ENCODE results near the gene PLOD3. TPM values are rescaled to one million over a fixed set of nuclear protein-coding genes. Genes with fewer than 3 reads are reported as not detected.

The PLOD3 gene
- total RNA-seq, 1 donor from 2014 or later: 161 TPM

DNA sequence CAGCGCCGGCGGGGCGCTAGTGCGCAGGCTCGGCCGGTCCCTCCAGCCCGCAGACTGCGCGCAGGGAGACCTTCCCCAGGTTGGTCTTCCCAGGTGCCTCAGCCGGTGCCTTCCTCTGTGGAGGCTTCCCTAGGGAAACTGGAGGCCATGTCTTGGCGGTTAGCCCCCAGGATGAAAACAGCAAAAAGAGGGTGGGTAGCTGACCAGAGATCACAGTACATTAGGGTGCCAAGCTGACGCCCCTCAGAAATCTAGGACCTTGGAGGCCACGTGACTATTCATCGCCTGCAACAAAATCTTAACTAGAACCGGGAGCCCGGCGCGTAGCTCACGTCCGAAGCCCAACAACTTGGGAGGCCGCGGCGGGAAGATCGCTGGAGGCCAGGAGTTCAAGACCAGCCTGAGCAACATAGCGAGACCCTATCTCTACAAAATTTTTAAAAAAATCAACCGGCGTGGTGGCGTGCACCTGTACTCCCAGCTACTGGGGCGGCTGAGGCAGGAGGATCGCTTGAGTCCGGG, 27.8 kb upstream of the PLOD3 start:
- Histone ChIP-seq H3K4me3 (ENCODE audit: insufficient read depth, low read depth, low read length) (peak overlapping the region; percentile 91), H3K9me3 (ENCODE audit: insufficient read depth, low read depth, low read length) (no peaks in the 10 kb centered on the region), H3K9ac (ENCODE audit: low read length) (peak overlapping the region; percentile 93), H2AFZ (ENCODE audit: low read depth, low read length) (peak overlapping the region; percentile 95), H3K27ac (ENCODE audit: low read depth, low read length) (peak overlapping the region; percentile 86), H3K79me2 (ENCODE audit: insufficient read depth, low read length) (peaks cover 73% of the 10 kb centered on the region), H3K27me3 (ENCODE audit: insufficient read depth, low read length) (no peaks in the 10 kb centered on the region), H3K4me2 (ENCODE audit: low read length) (peak overlapping the region; percentile 97), H3K4me1 (ENCODE audit: insufficient read depth, low read length) (peaks cover 9% of the 10 kb centered on the region), H4K20me1 (ENCODE audit: insufficient read depth, low read length) (peaks cover 30% of the 10 kb centered on the region), H3K36me3 (ENCODE audit: insufficient read depth, low read length) (peaks cover 5% of the 10 kb centered on the region)
- FAIRE-seq (no peak), DNase-seq (ENCODE audit: low read depth) (no peak)
- Mint-ChIP-seq H3K27ac (ENCODE audit: unreplicated experiment) (peak overlapping the region; percentile 89), H3K4me1 (ENCODE audit: low read depth, unreplicated experiment) (peaks cover 9% of the 10 kb centered on the region), H3K36me3 (ENCODE audit: low read depth, unreplicated experiment) (peaks cover 5% of the 10 kb centered on the region), H3K4me3 (ENCODE audit: unreplicated experiment) (peak overlapping the region; percentile 91), H3K9me3 (ENCODE audit: unreplicated experiment) (no peaks in the 10 kb centered on the region), H3K27me3 (ENCODE audit: low read depth, unreplicated experiment) (no peaks in the 10 kb centered on the region)
- TF ChIP-seq EZH2 (IDR thresholded peaks at IDR 0.05; ENCODE audit: insufficient read depth, low read length): no peak

- DNase-seq (ENCODE audit: low read depth): peak; percentile 78
- peak within 1 kb of the TSS; percentile 91 for H3K4me3 Mint-ChIP-seq (ENCODE audit: unreplicated experiment)
- peak within 1 kb of the TSS; percentile 89 for H3K27ac Mint-ChIP-seq (ENCODE audit: unreplicated experiment)
- Histone ChIP-seq H3K4me1 (ENCODE audit: insufficient read depth, low read length) (peaks cover 9% of the 10 kb centered on the region), H3K4me3 (ENCODE audit: insufficient read depth, low read depth, low read length) (peak within 1 kb of the TSS; percentile 91), H2AFZ (ENCODE audit: low read depth, low read length) (peak within 1 kb of the TSS; percentile 95), H4K20me1 (ENCODE audit: insufficient read depth, low read length) (peaks cover 32% of the 10 kb centered on the region), H3K27ac (ENCODE audit: low read depth, low read length) (peak within 1 kb of the TSS; percentile 86), H3K9ac (ENCODE audit: low read length) (peak within 1 kb of the TSS; percentile 93), H3K9me3 (ENCODE audit: insufficient read depth, low read depth, low read length) (no peaks in the 10 kb centered on the region), H3K79me2 (ENCODE audit: insufficient read depth, low read length) (peaks cover 66% of the 10 kb centered on the region), H3K27me3 (ENCODE audit: insufficient read depth, low read length) (no peaks in the 10 kb centered on the region), H3K36me3 (ENCODE audit: insufficient read depth, low read length) (peaks cover 5% of the 10 kb centered on the region), H3K4me2 (ENCODE audit: low read length) (peak within 1 kb of the TSS; percentile 97)
- H3K27me3 Mint-ChIP-seq (ENCODE audit: low read depth, unreplicated experiment): no peaks in the 10 kb centered on the region
- H3K9me3 Mint-ChIP-seq (ENCODE audit: unreplicated experiment): no peaks in the 10 kb centered on the region
- FAIRE-seq: no peak
- TF ChIP-seq, protein P1, sequence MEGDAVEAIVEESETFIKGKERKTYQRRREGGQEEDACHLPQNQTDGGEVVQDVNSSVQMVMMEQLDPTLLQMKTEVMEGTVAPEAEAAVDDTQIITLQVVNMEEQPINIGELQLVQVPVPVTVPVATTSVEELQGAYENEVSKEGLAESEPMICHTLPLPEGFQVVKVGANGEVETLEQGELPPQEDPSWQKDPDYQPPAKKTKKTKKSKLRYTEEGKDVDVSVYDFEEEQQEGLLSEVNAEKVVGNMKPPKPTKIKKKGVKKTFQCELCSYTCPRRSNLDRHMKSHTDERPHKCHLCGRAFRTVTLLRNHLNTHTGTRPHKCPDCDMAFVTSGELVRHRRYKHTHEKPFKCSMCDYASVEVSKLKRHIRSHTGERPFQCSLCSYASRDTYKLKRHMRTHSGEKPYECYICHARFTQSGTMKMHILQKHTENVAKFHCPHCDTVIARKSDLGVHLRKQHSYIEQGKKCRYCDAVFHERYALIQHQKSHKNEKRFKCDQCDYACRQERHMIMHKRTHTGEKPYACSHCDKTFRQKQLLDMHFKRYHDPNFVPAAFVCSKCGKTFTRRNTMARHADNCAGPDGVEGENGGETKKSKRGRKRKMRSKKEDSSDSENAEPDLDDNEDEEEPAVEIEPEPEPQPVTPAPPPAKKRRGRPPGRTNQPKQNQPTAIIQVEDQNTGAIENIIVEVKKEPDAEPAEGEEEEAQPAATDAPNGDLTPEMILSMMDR (IDR thresholded peaks at IDR 0.05; ENCODE audit: insufficient read depth, low read depth, low read length): no peak
- no peak for TF ChIP-seq EZH2 (IDR thresholded peaks at IDR 0.05; ENCODE audit: insufficient read depth, low read length)
- peaks cover 6% of the 10 kb centered on the region for H3K4me1 Mint-ChIP-seq (ENCODE audit: low read depth, unreplicated experiment)
- H3K36me3 Mint-ChIP-seq (ENCODE audit: low read depth, unreplicated experiment): peaks cover 3% of the 10 kb centered on the region
Measured at GRCh38 chr7:101244375-101245146, 27.2 kb upstream of the PLOD3 start, which contains the start of gene FIS1. Gene FIS1 (minus strand): TSS chr7:101245081. CDS start chr7:101245004, 77 bp downstream.

GRCh38 chr7:101243646-101244374, 26.4 kb upstream of the PLOD3 start:
- H3K27ac Mint-ChIP-seq (ENCODE audit: unreplicated experiment): peak overlapping the region; percentile 64
- H3K79me2 ChIP-seq (ENCODE audit: insufficient read depth, low read length): peaks cover 59% of the 10 kb centered on the region
- peaks cover 9% of the 10 kb centered on the region for H3K4me1 ChIP-seq (ENCODE audit: insufficient read depth, low read length)
- no peaks in the 10 kb centered on the region for H3K9me3 Mint-ChIP-seq (ENCODE audit: unreplicated experiment)
- DNase-seq (ENCODE audit: low read depth) (peak; percentile 29), FAIRE-seq (no peak)
- H3K36me3 Mint-ChIP-seq (ENCODE audit: low read depth, unreplicated experiment): peaks cover 3% of the 10 kb centered on the region
- peak overlapping the region; percentile 70 for H2AFZ ChIP-seq (ENCODE audit: low read depth, low read length)
- H3K4me1 Mint-ChIP-seq (ENCODE audit: low read depth, unreplicated experiment): peaks cover 6% of the 10 kb centered on the region
- H3K27me3 ChIP-seq (ENCODE audit: insufficient read depth, low read length): no peaks in the 10 kb centered on the region
- TF ChIP-seq EZH2 (IDR thresholded peaks at IDR 0.05; ENCODE audit: insufficient read depth, low read length): no peak
- TF ChIP-seq, protein P1 (IDR thresholded peaks at IDR 0.05; ENCODE audit: insufficient read depth, low read depth, low read length): peak; percentile 63
- H3K27ac ChIP-seq (ENCODE audit: low read depth, low read length): peak overlapping the region; percentile 86
- peak overlapping the region; percentile 93 for H3K9ac ChIP-seq (ENCODE audit: low read length)
- H3K27me3 Mint-ChIP-seq (ENCODE audit: low read depth, unreplicated experiment): no peaks in the 10 kb centered on the region
- H3K36me3 ChIP-seq (ENCODE audit: insufficient read depth, low read length): peaks cover 5% of the 10 kb centered on the region
- peaks cover 35% of the 10 kb centered on the region for H4K20me1 ChIP-seq (ENCODE audit: insufficient read depth, low read length)
- H3K4me3 Mint-ChIP-seq (ENCODE audit: unreplicated experiment): peak overlapping the region; percentile 91
- peak overlapping the region; percentile 97 for H3K4me2 ChIP-seq (ENCODE audit: low read length)
- peak overlapping the region; percentile 91 for H3K4me3 ChIP-seq (ENCODE audit: insufficient read depth, low read depth, low read length)
- no peaks in the 10 kb centered on the region for H3K9me3 ChIP-seq (ENCODE audit: insufficient read depth, low read depth, low read length)
